Naive thymus-derived CD4-positive, alpha-beta T cell (primary cell): ENCODE data around the gene KAZN. TPM values are rescaled to one million over a fixed set of nuclear protein-coding genes. Genes with fewer than 3 reads are reported as not detected.

Source experiments
- ATAC-seq: fragments of 150-1000 bp; cut with Tn5 transposase; 2 replicates; pipeline ENCODE4 v1.10.0; 2021; ENCODE audit warnings: mild to moderate bottlenecking, moderate library complexity
- CTCF ChIA-PET: fragments of 350-600 bp; sonication (Branson Sonifier 250); formaldehyde crosslinking; loops from one replicate; lab custom pipeline; 2021; ENCODE audit warnings: antibody characterized with exemption; lab: Charles Lee
- POLR2A ChIA-PET: fragments of 350-600 bp; sonication (Branson Sonifier 250); formaldehyde crosslinking; loops from one replicate; lab custom pipeline; 2021; ENCODE audit warnings: antibody characterized with exemption, inconsistent platforms; lab: Charles Lee
- DNase-seq, 9 donors: peaks; one replicate each; pipeline versions ENCODE4 v3.0.0 to v3.0.0-alpha.2; 2020 to 2022; ENCODE audit warnings: mixed read lengths in 1 of 9
- H3K27ac ChIP-seq: one replicate; pipeline ENCODE4 v1.7.0; 2013; ENCODE audit warnings: mild to moderate bottlenecking, low read depth, low read length, moderate library complexity
- H3K27me3 ChIP-seq, 2 donors: one replicate each; pipeline ENCODE4 v1.7.0; 2013; ENCODE audit warnings: low read length in 2 of 2, mild to moderate bottlenecking in 2 of 2, moderate library complexity in 2 of 2; ENCODE audit not compliant: control insufficient read depth in 2 of 2, insufficient read depth in 2 of 2
- H3K36me3 ChIP-seq, 3 experiments: 1 replicate in 2 of 3; 2 replicates in 1 of 3; pipeline ENCODE4 v1.7.0; 2013; ENCODE audit warnings: low read length in 3 of 3, mild to moderate bottlenecking in 3 of 3, moderate library complexity in 1 of 3; ENCODE audit not compliant: insufficient read depth in 3 of 3, control insufficient read depth in 2 of 3
- H3K4me1 ChIP-seq, 2 donors: one replicate each; pipeline ENCODE4 v1.7.0; 2013; ENCODE audit warnings: low read length in 2 of 2, mild to moderate bottlenecking in 2 of 2, moderate library complexity in 1 of 2; ENCODE audit not compliant: control insufficient read depth in 2 of 2, insufficient read depth in 2 of 2
- H3K4me3 ChIP-seq: 2 replicates; pipeline ENCODE4 v1.7.0; 2013; ENCODE audit warnings: mild to moderate bottlenecking, low read length
- H3K9me3 ChIP-seq, 3 experiments: 1 replicate in 2 of 3; 2 replicates in 1 of 3; pipeline ENCODE4 v1.7.0; 2013; ENCODE audit warnings: low read length in 3 of 3; ENCODE audit not compliant: control insufficient read depth in 2 of 3
- H3K27ac Mint-ChIP-seq, 9 donors: one replicate each; pipeline ENCODE4 v1.8.0; 2020 to 2022; ENCODE audit warnings: mixed read lengths in 9 of 9, mild to moderate bottlenecking in 8 of 9, moderate library complexity in 5 of 9, inconsistent platforms in 2 of 9
- H3K27me3 Mint-ChIP-seq, 5 donors: one replicate each; pipeline ENCODE4 v1.8.0; 2021 to 2022; ENCODE audit warnings: mixed read lengths in 5 of 5, mild to moderate bottlenecking in 1 of 5
- H3K36me3 Mint-ChIP-seq, 5 donors: one replicate each; pipeline ENCODE4 v1.8.0; 2020 to 2022; ENCODE audit warnings: mixed read lengths in 5 of 5, mild to moderate bottlenecking in 3 of 5, inconsistent platforms in 1 of 5
- H3K4me1 Mint-ChIP-seq, 7 donors: one replicate each; pipeline ENCODE4 v1.8.0; 2020 to 2022; ENCODE audit warnings: mixed read lengths in 7 of 7, mild to moderate bottlenecking in 3 of 7, inconsistent platforms in 1 of 7
- H3K4me3 Mint-ChIP-seq, 10 donors: one replicate each; pipeline ENCODE4 v1.8.0; 2020 to 2022; ENCODE audit warnings: mild to moderate bottlenecking in 10 of 10, mixed read lengths in 10 of 10, moderate library complexity in 6 of 10, inconsistent platforms in 2 of 10
- H3K9me3 Mint-ChIP-seq, 11 donors: one replicate each; pipeline ENCODE4 v1.8.0; 2020 to 2022; ENCODE audit warnings: mixed read lengths in 11 of 11, mild to moderate bottlenecking in 4 of 11, inconsistent platforms in 1 of 11, moderate library complexity in 1 of 11
- intact Hi-C, 2 donors: fragments of 100-400 bp; cut with micrococcal nuclease; formaldehyde crosslinking; loops; one replicate each; pipeline ENCODE4 v1.15.1; 2023
- polyA plus RNA-seq, 2 donors: library from polyadenylated mRNA; unstranded; fragments of 300-500 nt; fragmentation: Illumina TruSeq; gene quantifications; one replicate each; pipeline ENCODE4 v1.2.3, GENCODE V29; 2021
- total RNA-seq, 6 experiments: library from RNA in 5 of 6; stranded (reverse) in 5 of 6; gene quantifications; 1 replicate in 5 of 6; 2 replicates in 1 of 6; pipeline ENCODE4 v1.2.3 and lab custom pipeline; 2021 to 2026

Gene KAZN
- total and polyA plus RNA-seq, 7 experiments from 2014 or later = 0.08 to 0.87 (median 0.30) TPM

- peaks cover 0 to 3% (median 0%) of the 10 kb centered on the region in 11 donors for H3K9me3 Mint-ChIP-seq
- H3K27me3 Mint-ChIP-seq = peaks cover 2 to 43% (median 28%) of the 10 kb centered on the region in 5 donors
- H3K4me3 Mint-ChIP-seq = no peak overlapping the region
- no peaks in the 10 kb centered on the region for H3K9me3 ChIP-seq
- no peaks in the 10 kb centered on the region for H3K4me1 Mint-ChIP-seq
- no peaks in the 10 kb centered on the region for H3K36me3 ChIP-seq
- peaks cover 0 to 4% (median 0%) of the 10 kb centered on the region in 5 donors for H3K36me3 Mint-ChIP-seq
- ATAC-seq (no peak), DNase-seq (no peak)
- ChIA-PET POLR2A (no interaction called here), CTCF (no interaction called here)
- no peak overlapping the region for H3K27ac ChIP-seq
- intact Hi-C loops = no loop called here
- no peak overlapping the region for H3K4me3 ChIP-seq
- H3K4me1 ChIP-seq = no peaks in the 10 kb centered on the region
- no peak overlapping the region for H3K27ac Mint-ChIP-seq
- H3K27me3 ChIP-seq = no peaks in the 10 kb centered on the region
Measured at GRCh38 chr1:14763977-14764376, 165.5 kb downstream of the KAZN start.

- Histone ChIP-seq H3K4me3 (no peak overlapping the region), H3K9me3 (no peaks in the 10 kb centered on the region), H3K27ac (no peak overlapping the region), H3K27me3 (no peaks in the 10 kb centered on the region), H3K36me3 (no peaks in the 10 kb centered on the region), H3K4me1 (no peaks in the 10 kb centered on the region)
- no peak for DNase-seq
- peaks cover 2 to 43% (median 24%) of the 10 kb centered on the region in 5 donors for H3K27me3 Mint-ChIP-seq
- ChIA-PET POLR2A (no interaction called here), CTCF (no interaction called here)
- no peak for ATAC-seq
- no peaks in the 10 kb centered on the region for H3K4me1 Mint-ChIP-seq
- no peak overlapping the region for H3K27ac Mint-ChIP-seq
- intact Hi-C loops = no loop called here
- H3K4me3 Mint-ChIP-seq = no peak overlapping the region
- peaks cover 0 to 4% (median 0%) of the 10 kb centered on the region in 5 donors for H3K36me3 Mint-ChIP-seq
- H3K9me3 Mint-ChIP-seq = peaks cover 0 to 3% (median 0%) of the 10 kb centered on the region in 11 donors
Measured at GRCh38 chr1:14765773-14766172, 167.3 kb downstream of the KAZN start.

- POLR2A ChIA-PET = no interaction called here
- Mint-ChIP-seq H3K27ac (no peak overlapping the region), H3K4me1 (no peaks in the 10 kb centered on the region), H3K36me3 (peaks cover 0 to 4% (median 0%) of the 10 kb centered on the region in 5 donors), H3K9me3 (peaks cover 0 to 3% (median 0%) of the 10 kb centered on the region in 11 donors), H3K27me3 (peaks cover 0 to 30% (median 16%) of the 10 kb centered on the region in 5 donors), H3K4me3 (no peak overlapping the region)
- DNase-seq (no peak), ATAC-seq (no peak)
- CTCF ChIA-PET = no interaction called here
- no peak overlapping the region for H3K4me3 ChIP-seq
- no peaks in the 10 kb centered on the region for H3K4me1 ChIP-seq
- no peaks in the 10 kb centered on the region for H3K36me3 ChIP-seq
- no peaks in the 10 kb centered on the region for H3K27me3 ChIP-seq
- no peak overlapping the region for H3K27ac ChIP-seq
- intact Hi-C loops = no loop called here
- no peaks in the 10 kb centered on the region for H3K9me3 ChIP-seq
Measured at GRCh38 chr1:14767075-14767474, 168.6 kb downstream of the KAZN start.

- Histone ChIP-seq H3K36me3 (no peaks in the 10 kb centered on the region), H3K27ac (no peak overlapping the region), H3K9me3 (no peaks in the 10 kb centered on the region), H3K27me3 (no peaks in the 10 kb centered on the region), H3K4me3 (no peak overlapping the region), H3K4me1 (no peaks in the 10 kb centered on the region)
- POLR2A ChIA-PET = no interaction called here
- H3K36me3 Mint-ChIP-seq = peaks cover 0 to 4% (median 0%) of the 10 kb centered on the region in 5 donors
- CTCF ChIA-PET = no interaction called here
- peaks cover 0 to 3% (median 0%) of the 10 kb centered on the region in 11 donors for H3K9me3 Mint-ChIP-seq
- ATAC-seq = no peak
- peaks cover 0 to 21% (median 13%) of the 10 kb centered on the region in 5 donors for H3K27me3 Mint-ChIP-seq
- no peak for DNase-seq
- H3K27ac Mint-ChIP-seq = no peak overlapping the region
- H3K4me1 Mint-ChIP-seq = no peaks in the 10 kb centered on the region
- no peak overlapping the region for H3K4me3 Mint-ChIP-seq
- intact Hi-C loops = no loop called here
Measured at GRCh38 chr1:14768582-14769304, 170.3 kb downstream of the KAZN start.

- no peak overlapping the region for H3K27ac Mint-ChIP-seq
- intact Hi-C loops = no loop called here
- H3K27me3 Mint-ChIP-seq = peaks cover 0 to 16% (median 8%) of the 10 kb centered on the region in 5 donors
- Histone ChIP-seq H3K4me1 (no peaks in the 10 kb centered on the region), H3K9me3 (no peaks in the 10 kb centered on the region), H3K36me3 (no peaks in the 10 kb centered on the region), H3K27ac (no peak overlapping the region), H3K4me3 (no peak overlapping the region), H3K27me3 (no peaks in the 10 kb centered on the region)
- DNase-seq = no peak
- ATAC-seq = no peak
- H3K36me3 Mint-ChIP-seq = peaks cover 0 to 4% (median 0%) of the 10 kb centered on the region in 5 donors
- H3K9me3 Mint-ChIP-seq = peaks cover 0 to 3% (median 0%) of the 10 kb centered on the region in 11 donors
- ChIA-PET POLR2A (no interaction called here), CTCF (no interaction called here)
- no peaks in the 10 kb centered on the region for H3K4me1 Mint-ChIP-seq
- H3K4me3 Mint-ChIP-seq = no peak overlapping the region
Measured at GRCh38 chr1:14769486-14770274, 171.2 kb downstream of the KAZN start.

GRCh38 chr1:14773396-14774025 lies 175.0 kb downstream of the KAZN start:
- Mint-ChIP-seq H3K4me3 (no peak overlapping the region), H3K9me3 (peaks cover 0 to 5% (median 0%) of the 10 kb centered on the region in 11 donors), H3K27me3 (peaks cover 0 to 7% (median 0%) of the 10 kb centered on the region in 5 donors), H3K27ac (no peak overlapping the region), H3K36me3 (no peaks in the 10 kb centered on the region), H3K4me1 (peaks cover 0 to 9% (median 0%) of the 10 kb centered on the region in 7 donors)
- no peak overlapping the region for H3K4me3 ChIP-seq
- CTCF ChIA-PET = no interaction called here
- H3K27me3 ChIP-seq = no peaks in the 10 kb centered on the region
- POLR2A ChIA-PET = no interaction called here
- no peaks in the 10 kb centered on the region for H3K9me3 ChIP-seq
- H3K4me1 ChIP-seq = no peaks in the 10 kb centered on the region
- no peak for ATAC-seq
- intact Hi-C loops = no loop called here
- no peak for DNase-seq
- no peaks in the 10 kb centered on the region for H3K36me3 ChIP-seq
- H3K27ac ChIP-seq = no peak overlapping the region
